Panc1 (cell line): ENCODE measurements around the gene CAMKK2. TPM values are rescaled to one million over a fixed set of nuclear protein-coding genes. Genes with fewer than 3 reads are reported as not detected.

ENCODE experiments used
- ATAC-seq: fragments of 200-7000 bp; cut with Tn5 transposase; 2 replicates; pipeline ENCODE4 v1.9.1; 2020; ENCODE audit warnings: mild to moderate bottlenecking, moderate library complexity
- BruUV-seq: library from RNA; stranded (reverse); fragments of 400-500 nt; replicated peaks from 2 replicates; lab custom pipeline; 2021; lab: Mats Ljungman, UMichigan
- CTCF ChIA-PET: fragments of 300-600 bp; sonication (Branson Sonifier 250); formaldehyde crosslinking; loops from one replicate; lab custom pipeline; 2022; ENCODE audit warnings: antibody characterized with exemption; lab: Charles Lee
- POLR2A ChIA-PET: fragments of 300-600 bp; sonication (Branson Sonifier 250); formaldehyde crosslinking; loops from one replicate; lab custom pipeline; 2022; ENCODE audit warnings: antibody characterized with exemption; lab: Charles Lee
- DNase-seq: peaks from one replicate; pipeline ENCODE4 v3.0.0-alpha.2; 2010; ENCODE audit warnings: low read depth, low spot score
- H3K27ac ChIP-seq: 2 replicates; pipeline ENCODE4 v1.5.1; 2011; ENCODE audit warnings: mild to moderate bottlenecking, low read length, inconsistent platforms
- H3K27me3 ChIP-seq: fragments of 200-500 bp; sonication (Bioruptor generic); 2 replicates; pipeline ENCODE4 v1.6.0; 2014; ENCODE audit warnings: low read length, inconsistent platforms; ENCODE audit not compliant: control insufficient read depth, insufficient read depth
- H3K36me3 ChIP-seq: fragments of 200-500 bp; sonication (Bioruptor generic); 2 replicates; pipeline ENCODE4 v1.5.1; 2014; ENCODE audit warnings: inconsistent platforms, mild to moderate bottlenecking, low read length, moderate library complexity; ENCODE audit not compliant: control insufficient read depth, insufficient read depth
- H3K4me1 ChIP-seq: 2 replicates; pipeline ENCODE4 v1.5.1; 2011; ENCODE audit warnings: inconsistent platforms, mild to moderate bottlenecking, low read length, moderate library complexity; ENCODE audit not compliant: control insufficient read depth, insufficient read depth
- H3K4me3 ChIP-seq, 2 experiments: 2 replicates each; pipeline ENCODE4 v1.5.1; 2011 to 2012; ENCODE audit warnings: low read depth in 2 of 2, low read length in 2 of 2, mild to moderate bottlenecking in 2 of 2, inconsistent platforms in 1 of 2, moderate library complexity in 1 of 2
- H3K9me3 ChIP-seq: fragments of 200-500 bp; sonication (Bioruptor generic); 2 replicates; pipeline ENCODE4 v1.5.1; 2014; ENCODE audit warnings: low read depth, mild to moderate bottlenecking, inconsistent platforms, low read length, moderate library complexity; ENCODE audit not compliant: control insufficient read depth, insufficient read depth
- POLR2AphosphoS5 ChIP-seq: IDR thresholded peaks from 2 replicates; pipeline ENCODE4 v1.6.1; 2012; ENCODE audit warnings: mild to moderate bottlenecking, low read depth, low read length, moderate library complexity
- REST ChIP-seq, 2 experiments: IDR thresholded peaks; 2 replicates each; pipeline ENCODE4 v1.6.1; 2011 to 2012; ENCODE audit warnings: low read depth in 2 of 2, control low read depth in 1 of 2, low read length in 1 of 2, mild to moderate bottlenecking in 1 of 2, moderate library complexity in 1 of 2; ENCODE audit not compliant: insufficient read depth in 1 of 2
- SIN3A ChIP-seq: IDR thresholded peaks from 2 replicates; pipeline ENCODE4 v1.6.1; 2012; ENCODE audit warnings: low read depth, mild to moderate bottlenecking, low read length, moderate library complexity, borderline replicate concordance; ENCODE audit not compliant: insufficient read depth
- TCF7L2 ChIP-seq: IDR thresholded peaks from 2 replicates; pipeline ENCODE4 v1.6.1; 2011; ENCODE audit warnings: mild to moderate bottlenecking, low read depth, low read length, inconsistent platforms
- in situ Hi-C: cut with HindIII; loops from 2 replicates; pipeline ENCODE4 v1.10.0; 2016; ENCODE audit warnings: low sequenced_read_pairs, low pct_unique_long_range_greater_than_20kb
- intact Hi-C: fragments of 100-400 bp; cut with micrococcal nuclease; formaldehyde crosslinking; loops from one replicate; pipeline ENCODE4 v1.10.0; 2022; ENCODE audit not compliant: unreplicated experiment
- total RNA-seq: library from RNA; stranded (reverse); gene quantifications from one replicate; pipeline ENCODE4 v1.2.1, GENCODE V29; 2021; ENCODE audit not compliant: unreplicated experiment
- TF ChIP-seq, protein P1 (sequence below): fragments of 450-650 bp; IDR thresholded peaks from 2 replicates; pipeline ENCODE4 v1.5.1; 2017; ENCODE audit warnings: mild to moderate bottlenecking

The CAMKK2 gene
- total RNA-seq, 1 experiment from 2014 or later = 37.8 TPM

GRCh38 chr12:121190523-121191031, 105.9 kb downstream of the CAMKK2 start:
- ChIA-PET POLR2A (no interaction called here), CTCF (no interaction called here)
- DNase-seq = no peak
- no peaks in the 10 kb centered on the region for H3K9me3 ChIP-seq
- no peak overlapping the region for H3K4me3 ChIP-seq
- in situ Hi-C loops = no loop called here
- H3K27me3 ChIP-seq = no peaks in the 10 kb centered on the region
- intact Hi-C loops = no loop called here
- no peak for ATAC-seq
- BruUV-seq = no TSS peak
- H3K27ac ChIP-seq = no peak overlapping the region
- H3K4me1 ChIP-seq = no peaks in the 10 kb centered on the region
- no peaks in the 10 kb centered on the region for H3K36me3 ChIP-seq
- TF ChIP-seq SIN3A = no peak
- TF ChIP-seq TCF7L2 = no peak
- TF ChIP-seq REST (IDR thresholded peaks at IDR 0.05; ENCODE audit: insufficient read depth in 1 of 2, low read depth in 2 of 2, low read length in 1 of 2) = no peak
- TF ChIP-seq, protein P1, sequence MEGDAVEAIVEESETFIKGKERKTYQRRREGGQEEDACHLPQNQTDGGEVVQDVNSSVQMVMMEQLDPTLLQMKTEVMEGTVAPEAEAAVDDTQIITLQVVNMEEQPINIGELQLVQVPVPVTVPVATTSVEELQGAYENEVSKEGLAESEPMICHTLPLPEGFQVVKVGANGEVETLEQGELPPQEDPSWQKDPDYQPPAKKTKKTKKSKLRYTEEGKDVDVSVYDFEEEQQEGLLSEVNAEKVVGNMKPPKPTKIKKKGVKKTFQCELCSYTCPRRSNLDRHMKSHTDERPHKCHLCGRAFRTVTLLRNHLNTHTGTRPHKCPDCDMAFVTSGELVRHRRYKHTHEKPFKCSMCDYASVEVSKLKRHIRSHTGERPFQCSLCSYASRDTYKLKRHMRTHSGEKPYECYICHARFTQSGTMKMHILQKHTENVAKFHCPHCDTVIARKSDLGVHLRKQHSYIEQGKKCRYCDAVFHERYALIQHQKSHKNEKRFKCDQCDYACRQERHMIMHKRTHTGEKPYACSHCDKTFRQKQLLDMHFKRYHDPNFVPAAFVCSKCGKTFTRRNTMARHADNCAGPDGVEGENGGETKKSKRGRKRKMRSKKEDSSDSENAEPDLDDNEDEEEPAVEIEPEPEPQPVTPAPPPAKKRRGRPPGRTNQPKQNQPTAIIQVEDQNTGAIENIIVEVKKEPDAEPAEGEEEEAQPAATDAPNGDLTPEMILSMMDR = no peak

DNA sequence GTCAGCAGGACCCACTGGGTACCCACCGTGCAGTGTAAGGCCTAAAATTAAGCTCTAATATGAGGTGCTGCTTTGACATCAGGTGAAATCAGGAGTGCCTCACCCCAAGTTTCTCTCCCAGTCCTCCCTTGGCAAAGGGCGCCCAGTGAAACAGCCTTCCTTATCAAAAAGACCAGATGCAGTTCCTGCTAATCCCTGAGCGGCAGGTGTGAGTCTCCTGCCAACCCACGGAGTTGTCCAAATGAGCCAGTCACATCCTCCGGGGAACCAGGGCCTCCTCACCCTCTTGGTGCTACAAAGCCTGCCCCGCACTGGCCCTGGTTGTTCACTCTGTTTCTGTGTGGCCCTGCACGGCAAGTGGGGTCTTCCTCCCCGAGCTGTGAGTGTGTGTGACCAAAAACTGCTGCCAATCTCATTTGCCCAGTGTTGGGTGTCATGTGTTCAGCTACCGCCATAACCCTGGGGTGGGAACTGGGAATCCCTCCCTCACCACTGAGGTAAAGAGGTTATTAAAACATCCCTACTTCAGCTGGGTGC, 106.8 kb downstream of the CAMKK2 start:
- H3K36me3 ChIP-seq = no peaks in the 10 kb centered on the region
- H3K4me3 ChIP-seq = no peak overlapping the region
- no peak for ATAC-seq
- H3K27ac ChIP-seq = no peak overlapping the region
- no peaks in the 10 kb centered on the region for H3K9me3 ChIP-seq
- H3K4me1 ChIP-seq = no peaks in the 10 kb centered on the region
- no peak for DNase-seq
- intact Hi-C loops = no loop called here
- CTCF ChIA-PET = interaction anchor here (0.6 kb wide), 1 partner anchor 161 kb away, joined by 16 read pairs; no protein-coding TSS in a partner anchor
- in situ Hi-C loops = no loop called here
- no TSS peak for BruUV-seq
- TF ChIP-seq, protein P1 = no peak
- TF ChIP-seq POLR2AphosphoS5 (no peak), REST (IDR thresholded peaks at IDR 0.05; ENCODE audit: insufficient read depth in 1 of 2, low read depth in 2 of 2, low read length in 1 of 2) (no peak), TCF7L2 (no peak), SIN3A (no peak)
- POLR2A ChIA-PET = interaction anchor here (0.6 to 0.7 kb wide), 4 partner anchors 25 to 479 kb away, joined by 5 to 10 read pairs (median 6); no protein-coding TSS in a partner anchor
- H3K27me3 ChIP-seq = no peaks in the 10 kb centered on the region
